Loucy (cell line): ENCODE results near the gene OXCT2.

Experiments used
- EZH2phosphoT487 ChIP-seq: fragments of 200-600 bp; IDR thresholded peaks from 2 replicates; pipeline ENCODE4 v1.6.1; 2018; ENCODE audit warnings: antibody characterized with exemption, mild to moderate bottlenecking, moderate library complexity, borderline replicate concordance
- TF ChIP-seq, protein P1 (sequence below): fragments of 200-600 bp; sonication (generic); conservative IDR thresholded peaks from 2 replicates; pipeline ENCODE4 v1.5.1; 2014; ENCODE audit warnings: mild to moderate bottlenecking, antibody characterized with exemption, low read length

GRCh38 chr1:39795651-39796050 is 24.5 kb upstream of the OXCT2 start:
- TF ChIP-seq, protein P1, sequence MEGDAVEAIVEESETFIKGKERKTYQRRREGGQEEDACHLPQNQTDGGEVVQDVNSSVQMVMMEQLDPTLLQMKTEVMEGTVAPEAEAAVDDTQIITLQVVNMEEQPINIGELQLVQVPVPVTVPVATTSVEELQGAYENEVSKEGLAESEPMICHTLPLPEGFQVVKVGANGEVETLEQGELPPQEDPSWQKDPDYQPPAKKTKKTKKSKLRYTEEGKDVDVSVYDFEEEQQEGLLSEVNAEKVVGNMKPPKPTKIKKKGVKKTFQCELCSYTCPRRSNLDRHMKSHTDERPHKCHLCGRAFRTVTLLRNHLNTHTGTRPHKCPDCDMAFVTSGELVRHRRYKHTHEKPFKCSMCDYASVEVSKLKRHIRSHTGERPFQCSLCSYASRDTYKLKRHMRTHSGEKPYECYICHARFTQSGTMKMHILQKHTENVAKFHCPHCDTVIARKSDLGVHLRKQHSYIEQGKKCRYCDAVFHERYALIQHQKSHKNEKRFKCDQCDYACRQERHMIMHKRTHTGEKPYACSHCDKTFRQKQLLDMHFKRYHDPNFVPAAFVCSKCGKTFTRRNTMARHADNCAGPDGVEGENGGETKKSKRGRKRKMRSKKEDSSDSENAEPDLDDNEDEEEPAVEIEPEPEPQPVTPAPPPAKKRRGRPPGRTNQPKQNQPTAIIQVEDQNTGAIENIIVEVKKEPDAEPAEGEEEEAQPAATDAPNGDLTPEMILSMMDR = no peak
- TF ChIP-seq EZH2phosphoT487 = no peak
